GM23338 (cell line): ENCODE measurements around the gene STK33.

Experiments used
- EZH2phosphoT487 ChIP-seq: fragments of 200-600 bp; sonication (generic); IDR thresholded peaks from one replicate; pipeline ENCODE4 v1.8.1; 2018; ENCODE audit warnings: antibody characterized with exemption; ENCODE audit not compliant: unreplicated experiment
- JUNB ChIP-seq: IDR thresholded peaks from one replicate; pipeline ENCODE4 v1.6.1; 2016; ENCODE audit warnings: antibody characterized with exemption; ENCODE audit not compliant: unreplicated experiment
- POLR2AphosphoS5 ChIP-seq: IDR thresholded peaks from 2 replicates; pipeline ENCODE4 v1.6.1; 2016; ENCODE audit warnings: antibody characterized with exemption, low read depth
- STAT1 ChIP-seq: IDR thresholded peaks from one replicate; pipeline ENCODE4 v1.6.1; 2016; ENCODE audit warnings: antibody characterized with exemption; ENCODE audit not compliant: unreplicated experiment
- TF ChIP-seq, protein P1 (sequence below), 2 experiments: fragments of 200-600 bp in 1 of 2; sonication (generic) in 1 of 2; conservative IDR thresholded peaks; 2 replicates each; pipeline versions ENCODE4 v1.5.1 to v1.6.1; 2016 to 2017; ENCODE audit warnings: antibody characterized with exemption in 2 of 2, low read depth in 2 of 2, mild to moderate bottlenecking in 2 of 2, moderate library complexity in 1 of 2
- TF ChIP-seq, protein P2 (sequence below): IDR thresholded peaks from 2 replicates; pipeline ENCODE4 v1.6.1; 2016; ENCODE audit warnings: antibody characterized with exemption
- TF ChIP-seq, protein P3 (sequence below): IDR thresholded peaks from one replicate; pipeline ENCODE4 v1.6.1; 2018; ENCODE audit warnings: antibody characterized with exemption; ENCODE audit not compliant: unreplicated experiment

DNA sequence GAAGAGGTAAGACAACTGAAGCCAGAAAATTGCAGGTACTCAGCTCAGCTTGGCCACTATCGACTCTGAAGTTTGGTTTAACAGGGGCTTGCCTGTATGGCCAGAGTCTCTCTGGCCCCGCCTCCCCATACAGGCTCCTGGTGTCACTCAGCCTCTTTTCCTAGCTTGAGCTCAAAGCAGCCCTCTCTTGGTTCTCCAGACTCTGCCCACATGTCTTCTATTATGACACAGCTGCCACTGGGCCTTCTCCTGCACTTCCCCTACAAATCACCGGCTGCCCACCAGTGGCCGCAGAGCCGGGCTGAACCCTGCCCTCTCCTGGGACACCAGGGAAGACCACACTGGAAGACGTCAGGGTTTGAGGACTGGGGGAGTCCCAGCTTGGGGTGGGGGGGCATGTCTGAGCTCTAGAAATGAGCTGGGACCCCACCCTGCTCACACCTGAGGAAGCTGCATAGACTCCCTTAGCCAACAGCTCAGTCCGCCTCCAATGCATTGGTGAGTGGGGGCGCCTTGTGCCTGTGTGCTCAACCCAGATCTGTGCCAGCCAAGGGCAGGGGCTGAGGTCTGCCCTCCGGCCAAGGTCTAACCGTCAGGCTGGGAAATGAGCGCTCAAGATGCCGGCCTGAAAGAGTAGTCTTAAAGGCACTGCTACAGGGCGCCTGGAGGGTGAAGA lies 236.0 kb downstream of the STK33 start:
- TF ChIP-seq, protein P1, sequence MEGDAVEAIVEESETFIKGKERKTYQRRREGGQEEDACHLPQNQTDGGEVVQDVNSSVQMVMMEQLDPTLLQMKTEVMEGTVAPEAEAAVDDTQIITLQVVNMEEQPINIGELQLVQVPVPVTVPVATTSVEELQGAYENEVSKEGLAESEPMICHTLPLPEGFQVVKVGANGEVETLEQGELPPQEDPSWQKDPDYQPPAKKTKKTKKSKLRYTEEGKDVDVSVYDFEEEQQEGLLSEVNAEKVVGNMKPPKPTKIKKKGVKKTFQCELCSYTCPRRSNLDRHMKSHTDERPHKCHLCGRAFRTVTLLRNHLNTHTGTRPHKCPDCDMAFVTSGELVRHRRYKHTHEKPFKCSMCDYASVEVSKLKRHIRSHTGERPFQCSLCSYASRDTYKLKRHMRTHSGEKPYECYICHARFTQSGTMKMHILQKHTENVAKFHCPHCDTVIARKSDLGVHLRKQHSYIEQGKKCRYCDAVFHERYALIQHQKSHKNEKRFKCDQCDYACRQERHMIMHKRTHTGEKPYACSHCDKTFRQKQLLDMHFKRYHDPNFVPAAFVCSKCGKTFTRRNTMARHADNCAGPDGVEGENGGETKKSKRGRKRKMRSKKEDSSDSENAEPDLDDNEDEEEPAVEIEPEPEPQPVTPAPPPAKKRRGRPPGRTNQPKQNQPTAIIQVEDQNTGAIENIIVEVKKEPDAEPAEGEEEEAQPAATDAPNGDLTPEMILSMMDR (conservative IDR thresholded peaks at IDR 0.05; ENCODE audit: low read depth in 2 of 2): no peak
- TF ChIP-seq, protein P2, sequence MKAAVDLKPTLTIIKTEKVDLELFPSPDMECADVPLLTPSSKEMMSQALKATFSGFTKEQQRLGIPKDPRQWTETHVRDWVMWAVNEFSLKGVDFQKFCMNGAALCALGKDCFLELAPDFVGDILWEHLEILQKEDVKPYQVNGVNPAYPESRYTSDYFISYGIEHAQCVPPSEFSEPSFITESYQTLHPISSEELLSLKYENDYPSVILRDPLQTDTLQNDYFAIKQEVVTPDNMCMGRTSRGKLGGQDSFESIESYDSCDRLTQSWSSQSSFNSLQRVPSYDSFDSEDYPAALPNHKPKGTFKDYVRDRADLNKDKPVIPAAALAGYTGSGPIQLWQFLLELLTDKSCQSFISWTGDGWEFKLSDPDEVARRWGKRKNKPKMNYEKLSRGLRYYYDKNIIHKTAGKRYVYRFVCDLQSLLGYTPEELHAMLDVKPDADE: no peak
- TF ChIP-seq EZH2phosphoT487 (no peak), JUNB (no peak), POLR2AphosphoS5 (no peak), STAT1 (no peak)
- TF ChIP-seq, protein P3, sequence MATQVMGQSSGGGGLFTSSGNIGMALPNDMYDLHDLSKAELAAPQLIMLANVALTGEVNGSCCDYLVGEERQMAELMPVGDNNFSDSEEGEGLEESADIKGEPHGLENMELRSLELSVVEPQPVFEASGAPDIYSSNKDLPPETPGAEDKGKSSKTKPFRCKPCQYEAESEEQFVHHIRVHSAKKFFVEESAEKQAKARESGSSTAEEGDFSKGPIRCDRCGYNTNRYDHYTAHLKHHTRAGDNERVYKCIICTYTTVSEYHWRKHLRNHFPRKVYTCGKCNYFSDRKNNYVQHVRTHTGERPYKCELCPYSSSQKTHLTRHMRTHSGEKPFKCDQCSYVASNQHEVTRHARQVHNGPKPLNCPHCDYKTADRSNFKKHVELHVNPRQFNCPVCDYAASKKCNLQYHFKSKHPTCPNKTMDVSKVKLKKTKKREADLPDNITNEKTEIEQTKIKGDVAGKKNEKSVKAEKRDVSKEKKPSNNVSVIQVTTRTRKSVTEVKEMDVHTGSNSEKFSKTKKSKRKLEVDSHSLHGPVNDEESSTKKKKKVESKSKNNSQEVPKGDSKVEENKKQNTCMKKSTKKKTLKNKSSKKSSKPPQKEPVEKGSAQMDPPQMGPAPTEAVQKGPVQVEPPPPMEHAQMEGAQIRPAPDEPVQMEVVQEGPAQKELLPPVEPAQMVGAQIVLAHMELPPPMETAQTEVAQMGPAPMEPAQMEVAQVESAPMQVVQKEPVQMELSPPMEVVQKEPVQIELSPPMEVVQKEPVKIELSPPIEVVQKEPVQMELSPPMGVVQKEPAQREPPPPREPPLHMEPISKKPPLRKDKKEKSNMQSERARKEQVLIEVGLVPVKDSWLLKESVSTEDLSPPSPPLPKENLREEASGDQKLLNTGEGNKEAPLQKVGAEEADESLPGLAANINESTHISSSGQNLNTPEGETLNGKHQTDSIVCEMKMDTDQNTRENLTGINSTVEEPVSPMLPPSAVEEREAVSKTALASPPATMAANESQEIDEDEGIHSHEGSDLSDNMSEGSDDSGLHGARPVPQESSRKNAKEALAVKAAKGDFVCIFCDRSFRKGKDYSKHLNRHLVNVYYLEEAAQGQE: no peak
